ENCODE measurements around the gene CDYL.

Gene CDYL

GRCh38 chr6:4987432-4987831 is 211.2 kb downstream of the CDYL start:
- no CpG with 5 or more reads among the region's 4 CpGs for WGBS, 2 donors (ENCODE audit: extremely low coverage in 2 of 2, insufficient read length in 2 of 2, insufficient replicate concordance in 1 of 2)
- no peak overlapping the region for H3K4me3 ChIP-seq (ENCODE audit: low read length in 2 of 2)
- H2BK12ac ChIP-seq (ENCODE audit: low read length) = no peak overlapping the region
- no peak overlapping the region for H3K9ac ChIP-seq (ENCODE audit: low read depth, low read length, poor library complexity)
- no peak overlapping the region for H3K4me2 ChIP-seq (ENCODE audit: insufficient read depth, low read length, poor library complexity, severe bottlenecking)
- no peak overlapping the region for H2AK5ac ChIP-seq (ENCODE audit: low read depth, low read length)
- H3K27ac ChIP-seq (replicated peaks; ENCODE audit: low read length) = no peak overlapping the region
- H3K14ac ChIP-seq (ENCODE audit: low read length) = no peak overlapping the region
- no peak overlapping the region for H3K23ac ChIP-seq (ENCODE audit: low read depth, low read length, poor library complexity)
- H2BK120ac ChIP-seq (ENCODE audit: low read depth, low read length) = no peak overlapping the region
- no peak overlapping the region for H3K4ac ChIP-seq (ENCODE audit: low read length)
- H2AFZ ChIP-seq (ENCODE audit: low read length) = no peak overlapping the region
- no peak overlapping the region for H4K8ac ChIP-seq (ENCODE audit: low read depth, low read length)
- H2BK5ac ChIP-seq (ENCODE audit: low read length) = no peak overlapping the region
- no peaks in the 10 kb centered on the region for H3K79me1 ChIP-seq (ENCODE audit: low read depth, low read length)
- no peak for DNase-seq (ENCODE audit: low spot score)
- H3K4me1 ChIP-seq (ENCODE audit: control insufficient read depth in 2 of 2, insufficient read depth in 1 of 2, low read depth in 1 of 2, low read length in 2 of 2) = no peaks in the 10 kb centered on the region
- no peak overlapping the region for H2BK15ac ChIP-seq (ENCODE audit: low read length)
- H3K9me3 ChIP-seq (replicated peaks in 1 of 2; ENCODE audit: control insufficient read depth in 2 of 2, insufficient read depth in 1 of 2, low read depth in 1 of 2, low read length in 2 of 2) = no peaks in the 10 kb centered on the region
- H4K91ac ChIP-seq (ENCODE audit: low read depth, low read length, poor library complexity) = no peak overlapping the region
- no peaks in the 10 kb centered on the region for H3K27me3 ChIP-seq (ENCODE audit: control insufficient read depth in 3 of 3, insufficient read depth in 3 of 3, low read depth in 1 of 3, low read length in 3 of 3)
- H3K36me3 ChIP-seq (replicated peaks in 1 of 2; ENCODE audit: control insufficient read depth in 2 of 2, insufficient read depth in 2 of 2, low read length in 2 of 2) = no peaks in the 10 kb centered on the region
- H3K18ac ChIP-seq (ENCODE audit: low read length) = no peak overlapping the region

DNA sequence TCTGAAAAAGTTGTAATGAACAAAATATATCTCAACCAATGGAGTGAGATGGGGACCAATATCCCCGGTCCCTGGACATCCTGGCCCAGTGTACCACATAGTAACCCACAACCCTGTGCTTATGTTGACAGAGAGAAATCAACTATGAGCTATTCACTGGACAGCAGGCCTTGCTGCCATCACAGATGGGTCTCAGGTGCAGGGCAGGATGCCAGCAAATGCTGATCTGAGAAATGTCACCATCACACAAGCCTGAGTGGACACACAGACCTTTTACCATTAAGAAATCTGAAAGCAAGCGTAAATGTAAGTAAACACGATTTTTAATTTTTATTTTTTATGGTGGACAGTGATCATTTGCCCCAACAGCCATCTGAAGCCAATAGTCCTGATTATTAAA is 218.5 kb downstream of the CDYL start:
- Histone ChIP-seq H2BK15ac (ENCODE audit: low read length) (no peak overlapping the region), H3K4me3 (ENCODE audit: low read length in 2 of 2) (no peak overlapping the region), H3K23ac (ENCODE audit: low read depth, low read length, poor library complexity) (no peak overlapping the region), H4K91ac (ENCODE audit: low read depth, low read length, poor library complexity) (no peak overlapping the region), H3K9me3 (replicated peaks in 1 of 2; ENCODE audit: control insufficient read depth in 2 of 2, insufficient read depth in 1 of 2, low read depth in 1 of 2, low read length in 2 of 2) (no peaks in the 10 kb centered on the region), H2BK12ac (ENCODE audit: low read length) (no peak overlapping the region), H4K8ac (ENCODE audit: low read depth, low read length) (no peak overlapping the region), H3K4ac (ENCODE audit: low read length) (no peak overlapping the region), H2BK120ac (ENCODE audit: low read depth, low read length) (no peak overlapping the region), H3K27me3 (ENCODE audit: control insufficient read depth in 3 of 3, insufficient read depth in 3 of 3, low read depth in 1 of 3, low read length in 3 of 3) (no peaks in the 10 kb centered on the region), H3K18ac (ENCODE audit: low read length) (no peak overlapping the region), H2AK5ac (ENCODE audit: low read depth, low read length) (no peak overlapping the region), H3K14ac (ENCODE audit: low read length) (no peak overlapping the region), H2AFZ (ENCODE audit: low read length) (no peak overlapping the region), H3K79me1 (ENCODE audit: low read depth, low read length) (no peaks in the 10 kb centered on the region), H3K27ac (replicated peaks; ENCODE audit: low read length) (no peak overlapping the region), H3K36me3 (replicated peaks in 1 of 2; ENCODE audit: control insufficient read depth in 2 of 2, insufficient read depth in 2 of 2, low read length in 2 of 2) (peaks cover 1 to 23% of the 10 kb centered on the region in 2 donors), H3K4me2 (ENCODE audit: insufficient read depth, low read length, poor library complexity, severe bottlenecking) (no peak overlapping the region), H3K9ac (ENCODE audit: low read depth, low read length, poor library complexity) (no peak overlapping the region), H3K4me1 (ENCODE audit: control insufficient read depth in 2 of 2, insufficient read depth in 1 of 2, low read depth in 1 of 2, low read length in 2 of 2) (peaks cover 0 to 1% of the 10 kb centered on the region in 2 donors), H2BK5ac (ENCODE audit: low read length) (no peak overlapping the region)
- DNase-seq (ENCODE audit: low spot score) = no peak
- no CpG with 5 or more reads among the region's 3 CpGs for WGBS, 2 donors (ENCODE audit: extremely low coverage in 2 of 2, insufficient read length in 2 of 2, insufficient replicate concordance in 1 of 2)

DNA sequence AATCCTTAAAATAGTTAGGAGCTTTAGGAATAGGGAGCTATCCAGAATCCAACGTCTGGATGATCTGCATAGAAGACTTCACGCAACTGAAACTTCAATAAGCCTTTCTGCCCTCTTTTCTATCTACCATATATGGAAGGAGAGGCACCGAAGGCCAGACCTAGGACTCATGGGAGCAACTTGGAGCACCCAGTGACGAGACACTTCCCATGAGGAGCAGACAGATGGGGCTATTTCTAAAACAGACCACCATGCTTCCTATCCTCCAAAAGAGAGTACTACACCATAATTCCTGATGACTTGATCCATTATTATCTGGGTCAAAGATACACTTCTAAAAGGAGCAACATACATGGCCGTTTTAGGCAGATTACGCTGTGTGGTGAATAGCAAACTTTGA is 221.7 kb downstream of the CDYL start:
- Histone ChIP-seq H3K4me1 (ENCODE audit: control insufficient read depth in 2 of 2, insufficient read depth in 1 of 2, low read depth in 1 of 2, low read length in 2 of 2) (peaks cover 0 to 1% of the 10 kb centered on the region in 2 donors), H3K36me3 (replicated peaks in 1 of 2; ENCODE audit: control insufficient read depth in 2 of 2, insufficient read depth in 2 of 2, low read length in 2 of 2) (peaks cover 7 to 39% of the 10 kb centered on the region in 2 donors), H3K4me2 (ENCODE audit: insufficient read depth, low read length, poor library complexity, severe bottlenecking) (no peak overlapping the region), H3K4ac (ENCODE audit: low read length) (no peak overlapping the region), H2BK12ac (ENCODE audit: low read length) (no peak overlapping the region), H3K27me3 (ENCODE audit: control insufficient read depth in 3 of 3, insufficient read depth in 3 of 3, low read depth in 1 of 3, low read length in 3 of 3) (no peaks in the 10 kb centered on the region), H4K91ac (ENCODE audit: low read depth, low read length, poor library complexity) (no peak overlapping the region), H3K9ac (ENCODE audit: low read depth, low read length, poor library complexity) (no peak overlapping the region), H3K27ac (replicated peaks; ENCODE audit: low read length) (no peak overlapping the region), H2BK5ac (ENCODE audit: low read length) (no peak overlapping the region), H2AFZ (ENCODE audit: low read length) (no peak overlapping the region), H4K8ac (ENCODE audit: low read depth, low read length) (no peak overlapping the region), H3K4me3 (ENCODE audit: low read length in 2 of 2) (no peak overlapping the region), H3K9me3 (replicated peaks in 1 of 2; ENCODE audit: control insufficient read depth in 2 of 2, insufficient read depth in 1 of 2, low read depth in 1 of 2, low read length in 2 of 2) (no peaks in the 10 kb centered on the region), H3K14ac (ENCODE audit: low read length) (no peak overlapping the region), H2AK5ac (ENCODE audit: low read depth, low read length) (no peak overlapping the region), H2BK15ac (ENCODE audit: low read length) (no peak overlapping the region), H3K18ac (ENCODE audit: low read length) (no peak overlapping the region), H2BK120ac (ENCODE audit: low read depth, low read length) (no peak overlapping the region), H3K23ac (ENCODE audit: low read depth, low read length, poor library complexity) (no peak overlapping the region), H3K79me1 (ENCODE audit: low read depth, low read length) (no peaks in the 10 kb centered on the region)
- no peak for DNase-seq (ENCODE audit: low spot score)
- WGBS, 2 donors (ENCODE audit: extremely low coverage in 2 of 2, insufficient read length in 2 of 2, insufficient replicate concordance in 1 of 2) = no CpG with 5 or more reads among the region's 6 CpGs

DNA sequence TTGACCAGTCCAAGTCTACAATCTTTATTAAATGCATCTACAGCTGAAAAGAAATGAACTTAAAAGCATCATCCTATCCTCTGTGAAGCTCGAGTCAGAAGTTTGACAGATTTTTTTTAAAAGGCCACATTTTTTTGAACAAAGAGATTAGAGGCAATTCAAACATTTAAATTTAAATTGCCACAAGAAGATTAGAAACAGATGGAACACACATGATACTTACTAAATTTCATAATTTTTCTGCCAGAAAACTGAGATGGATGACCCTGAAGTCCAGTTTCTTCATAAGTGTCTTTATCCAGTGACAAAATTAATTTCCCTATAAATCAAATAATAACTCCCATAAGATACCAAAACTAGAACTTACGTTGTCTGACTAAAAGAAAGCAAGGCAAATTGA is 223.4 kb downstream of the CDYL start:
- H3K18ac ChIP-seq (ENCODE audit: low read length) = no peak overlapping the region
- no peak overlapping the region for H2AFZ ChIP-seq (ENCODE audit: low read length)
- no CpG with 5 or more reads among the region's 2 CpGs for WGBS, 2 donors (ENCODE audit: extremely low coverage in 2 of 2, insufficient read length in 2 of 2, insufficient replicate concordance in 1 of 2)
- no peak overlapping the region for H4K8ac ChIP-seq (ENCODE audit: low read depth, low read length)
- H2BK5ac ChIP-seq (ENCODE audit: low read length) = no peak overlapping the region
- H2BK120ac ChIP-seq (ENCODE audit: low read depth, low read length) = no peak overlapping the region
- H2BK12ac ChIP-seq (ENCODE audit: low read length) = no peak overlapping the region
- no peaks in the 10 kb centered on the region for H3K79me1 ChIP-seq (ENCODE audit: low read depth, low read length)
- H3K4me1 ChIP-seq (ENCODE audit: control insufficient read depth in 2 of 2, insufficient read depth in 1 of 2, low read depth in 1 of 2, low read length in 2 of 2) = peaks cover 2% of the 10 kb centered on the region in 2 donors
- H3K27ac ChIP-seq (replicated peaks; ENCODE audit: low read length) = no peak overlapping the region
- peaks cover 7 to 36% of the 10 kb centered on the region in 2 donors for H3K36me3 ChIP-seq (replicated peaks in 1 of 2; ENCODE audit: control insufficient read depth in 2 of 2, insufficient read depth in 2 of 2, low read length in 2 of 2)
- H3K9ac ChIP-seq (ENCODE audit: low read depth, low read length, poor library complexity) = no peak overlapping the region
- no peak overlapping the region for H2AK5ac ChIP-seq (ENCODE audit: low read depth, low read length)
- H3K23ac ChIP-seq (ENCODE audit: low read depth, low read length, poor library complexity) = no peak overlapping the region
- no peak for DNase-seq (ENCODE audit: low spot score)
- no peak overlapping the region for H4K91ac ChIP-seq (ENCODE audit: low read depth, low read length, poor library complexity)
- no peaks in the 10 kb centered on the region for H3K9me3 ChIP-seq (replicated peaks in 1 of 2; ENCODE audit: control insufficient read depth in 2 of 2, insufficient read depth in 1 of 2, low read depth in 1 of 2, low read length in 2 of 2)
- H3K14ac ChIP-seq (ENCODE audit: low read length) = no peak overlapping the region
- H3K4ac ChIP-seq (ENCODE audit: low read length) = no peak overlapping the region
- H3K4me3 ChIP-seq (ENCODE audit: low read length in 2 of 2) = no peak overlapping the region
- H3K4me2 ChIP-seq (ENCODE audit: insufficient read depth, low read length, poor library complexity, severe bottlenecking) = no peak overlapping the region
- H3K27me3 ChIP-seq (ENCODE audit: control insufficient read depth in 3 of 3, insufficient read depth in 3 of 3, low read depth in 1 of 3, low read length in 3 of 3) = no peaks in the 10 kb centered on the region
- H2BK15ac ChIP-seq (ENCODE audit: low read length) = no peak overlapping the region

All from neuronal stem cell (in vitro differentiated cells).